Heart left ventricle (tissue), 16 donors: ENCODE data around the gene CACYBP. TPM values are rescaled to one million over a fixed set of nuclear protein-coding genes. Genes with fewer than 3 reads are reported as not detected.
"Not testable (repeated sequence)": the region's sequence is repeated elsewhere in the genome, so short reads cannot be mapped to it uniquely, and the experiment has no call there.

ENCODE experiments used
- ATAC-seq, 4 donors: fragments of 200-7000 bp; cut with Tn5 transposase; one replicate each; pipeline ENCODE4 v1.9.1; 2020 to 2022; ENCODE audit warnings: moderate library complexity in 4 of 4, mild to moderate bottlenecking in 3 of 4, moderate number of reproducible peaks in 1 of 4
- DNase-seq, 5 donors: peaks; one replicate each; pipeline ENCODE4 v3.0.0-alpha.2; 2020
- H3K27ac ChIP-seq, 12 donors: fragments of 200-600 bp; sonication (generic) in 4 of 12; one replicate each; pipeline versions ENCODE4 v1.5.0 to v1.8.0; 2016 to 2022; ENCODE audit warnings: mild to moderate bottlenecking in 2 of 12
- H3K27me3 ChIP-seq, 9 donors: fragments of 200-600 bp; sonication (generic) in 2 of 9; one replicate each; pipeline versions ENCODE4 v1.5.1 to v1.8.0; 2016 to 2022; ENCODE audit warnings: mild to moderate bottlenecking in 3 of 9
- H3K36me3 ChIP-seq, 9 donors: fragments of 200-600 bp; sonication (generic) in 2 of 9; one replicate each; pipeline versions ENCODE4 v1.5.0 to v1.8.0; 2018 to 2022; ENCODE audit warnings: mild to moderate bottlenecking in 2 of 9
- H3K4me1 ChIP-seq, 12 donors: fragments of 200-600 bp; sonication (generic) in 4 of 12; one replicate each; pipeline versions ENCODE4 v1.5.0 to v1.8.0; 2016 to 2022; ENCODE audit warnings: mild to moderate bottlenecking in 3 of 12
- H3K4me3 ChIP-seq, 12 donors: fragments of 200-600 bp; sonication (generic) in 4 of 12; one replicate each; pipeline versions ENCODE4 v1.5.0 to v1.8.0; 2017 to 2022; ENCODE audit warnings: mild to moderate bottlenecking in 9 of 12, moderate library complexity in 4 of 12
- H3K9me3 ChIP-seq, 12 donors: fragments of 200-600 bp; sonication (generic) in 4 of 12; one replicate each; pipeline versions ENCODE4 v1.5.0 to v1.8.0; 2016 to 2022; ENCODE audit warnings: mild to moderate bottlenecking in 1 of 12
- POLR2A ChIP-seq, 2 donors: fragments of 450-650 bp; IDR thresholded peaks; one replicate each; pipeline ENCODE4 v1.6.1; 2017; ENCODE audit warnings: antibody characterized with exemption in 2 of 2, mild to moderate bottlenecking in 2 of 2, moderate library complexity in 2 of 2
- WGBS, 4 donors: extraction: QIAGEN DNeasy Blood & Tissue Kit in 2 of 4; methylation state at CpG; one replicate each; pipeline versions ENCODE4 v1.1.5 to v1.1.7; 2013 to 2018; 5-methylcytosine and 5-hydroxymethylcytosine counted together
- intact Hi-C, 10 donors: fragments of 100-400 bp; cut with DNase I; formaldehyde crosslinking; loops; one replicate each; pipeline versions ENCODE4 v1.11.1 to v1.14.2; 2022
- polyA plus RNA-seq, 2 donors: library from polyadenylated mRNA; stranded (reverse); fragments of 200-250 nt; gene quantifications; one replicate each; pipeline ENCODE4 v1.2.3, GENCODE V29; 2013
- total RNA-seq, 9 donors: library from RNA; depleted of rRNA in 2 of 9; stranded (reverse); fragments of >200 nt in 2 of 9; fragmentation: NEBNext Ultra II Directional in 3 of 9; extraction: Animal tissue kit (Norgen Biotek cat#: 25700) in 3 of 9; gene quantifications; one replicate each; pipeline versions ENCODE4 v1.1.0 to v1.2.4, GENCODE V29; 2016 to 2023
- TF ChIP-seq, protein P1 (sequence below), 12 donors: fragments of 200-600 bp; sonication (generic) in 4 of 12; IDR thresholded peaks; one replicate each; pipeline versions ENCODE4 v1.5.0 to v1.8.0; 2018 to 2022; ENCODE audit warnings: antibody characterized with exemption in 12 of 12, mild to moderate bottlenecking in 5 of 12
- donor health status: ischemic (EF 13 %, LVEDD 7.1; RV severe dilation, severe dysfunction).
- donor health status: healthy with polysubstance abuse.
- donor health status: DM: no; HTN: yes; CAD: no.
- donor health status: DM: no; HTN: no; CAD: no.
- donor health status: ischemic (EF 25% LVEDD 6.9; RV normal size, moderate dysfunction).
- donor health status: ischemic (EF 25% LVEDD 5.7; RV mildly dilated, moderate dysfunction).
- donor health status: healthy.
- donor health status: DM: yes; HTN: yes; CAD: no.
- donor health status: ischemic (EF 35%, LVEDD 5.7; RV mildly dilated, moderate dysfunction).
- donor health status: nonischemic (EF 11% LVEDD 7.7; RV severe dilation, severe dysfunction).
- donor health status: DM: yes; HTN: yes; CAD: no.
- donor health status: PGD.
- donor health status: ischemic (EF 29% LVEDD 5.4; RV normal size, mild dysfunction).
- donor health status: nonischemic (EF 23%, LVEDD 6.1; RV moderate dilation, normal function).

CACYBP gene
- total and polyA plus RNA-seq, 11 donors, result 30.1 to 170 (median 54.6) TPM

DNA sequence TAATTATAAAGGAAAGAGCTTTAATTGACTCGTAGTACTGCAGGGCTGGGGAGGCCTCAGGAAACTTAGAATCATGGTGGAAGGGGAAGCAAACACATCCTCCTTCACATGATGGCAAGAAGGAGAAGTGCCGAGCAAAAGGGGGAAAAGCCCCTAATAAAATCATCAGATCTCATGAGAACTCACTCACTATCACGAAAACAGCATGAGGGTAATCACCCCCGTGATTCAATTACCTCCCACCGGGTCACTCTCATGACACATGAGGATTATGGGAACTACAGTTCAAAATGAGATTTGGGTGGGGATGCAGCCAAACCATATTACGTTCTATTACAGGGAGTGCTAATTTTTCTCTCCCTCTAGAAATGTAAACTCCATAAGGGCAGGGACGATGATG lies 37.7 kb downstream of the CACYBP start:
- H3K27ac ChIP-seq, result no peak overlapping the region
- ATAC-seq (no peak), DNase-seq (no peak)
- TF ChIP-seq POLR2A (IDR thresholded peaks at IDR 0.05), result no peak
- TF ChIP-seq, protein P1, sequence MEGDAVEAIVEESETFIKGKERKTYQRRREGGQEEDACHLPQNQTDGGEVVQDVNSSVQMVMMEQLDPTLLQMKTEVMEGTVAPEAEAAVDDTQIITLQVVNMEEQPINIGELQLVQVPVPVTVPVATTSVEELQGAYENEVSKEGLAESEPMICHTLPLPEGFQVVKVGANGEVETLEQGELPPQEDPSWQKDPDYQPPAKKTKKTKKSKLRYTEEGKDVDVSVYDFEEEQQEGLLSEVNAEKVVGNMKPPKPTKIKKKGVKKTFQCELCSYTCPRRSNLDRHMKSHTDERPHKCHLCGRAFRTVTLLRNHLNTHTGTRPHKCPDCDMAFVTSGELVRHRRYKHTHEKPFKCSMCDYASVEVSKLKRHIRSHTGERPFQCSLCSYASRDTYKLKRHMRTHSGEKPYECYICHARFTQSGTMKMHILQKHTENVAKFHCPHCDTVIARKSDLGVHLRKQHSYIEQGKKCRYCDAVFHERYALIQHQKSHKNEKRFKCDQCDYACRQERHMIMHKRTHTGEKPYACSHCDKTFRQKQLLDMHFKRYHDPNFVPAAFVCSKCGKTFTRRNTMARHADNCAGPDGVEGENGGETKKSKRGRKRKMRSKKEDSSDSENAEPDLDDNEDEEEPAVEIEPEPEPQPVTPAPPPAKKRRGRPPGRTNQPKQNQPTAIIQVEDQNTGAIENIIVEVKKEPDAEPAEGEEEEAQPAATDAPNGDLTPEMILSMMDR (IDR thresholded peaks at IDR 0.05), result no peak
- H3K36me3 ChIP-seq, result no peaks in the 10 kb centered on the region
- H3K4me3 ChIP-seq, result no peak overlapping the region
- H3K9me3 ChIP-seq, result no peaks in the 10 kb centered on the region
- no peaks in the 10 kb centered on the region for H3K4me1 ChIP-seq
- no peaks in the 10 kb centered on the region for H3K27me3 ChIP-seq
- WGBS, 4 donors, result 55 to 66% (median 60%) methylated on average over 7 of the region's 7 CpGs
- intact Hi-C loops, result loop anchor here in 2 of 10 donors (10.0 kb wide), 1 partner anchor 277 kb away; no protein-coding TSS in a partner anchor

DNA sequence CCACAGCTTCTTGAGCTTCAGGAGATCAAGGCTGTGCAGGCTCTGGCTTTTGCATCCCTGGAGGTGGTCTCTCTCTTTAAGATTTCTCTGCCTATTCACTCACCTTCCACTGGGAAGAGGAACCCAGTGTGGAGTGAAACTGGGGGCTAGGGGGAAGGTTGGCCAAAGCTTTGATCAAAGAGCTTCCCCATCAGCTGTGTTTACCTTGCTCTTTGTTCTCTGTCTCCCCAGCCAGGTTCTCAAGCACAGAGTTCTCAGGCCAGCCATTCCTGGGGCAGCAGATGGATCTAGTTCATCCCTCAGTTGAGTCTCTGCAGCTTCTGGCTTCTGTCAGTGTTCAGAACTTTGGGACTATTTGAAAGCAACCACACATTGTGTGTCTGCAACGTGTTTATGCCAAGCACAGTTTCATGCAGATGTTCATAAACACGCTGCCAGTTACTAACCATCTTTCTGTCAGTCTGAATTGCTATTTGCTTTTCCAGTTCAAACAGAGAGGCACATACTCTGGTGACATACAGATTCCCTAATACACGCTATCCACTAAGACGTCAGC lies 40.7 kb downstream of the CACYBP start:
- no peaks in the 10 kb centered on the region for H3K9me3 ChIP-seq
- 66 to 79% (median 77%) methylated on average over 4 of the region's 4 CpGs for WGBS, 4 donors
- H3K4me3 ChIP-seq, result no peak overlapping the region
- no peaks in the 10 kb centered on the region for H3K36me3 ChIP-seq
- TF ChIP-seq POLR2A (IDR thresholded peaks at IDR 0.05), result no peak
- TF ChIP-seq, protein P1 (IDR thresholded peaks at IDR 0.05), result no peak
- no peak for ATAC-seq
- no peaks in the 10 kb centered on the region for H3K4me1 ChIP-seq
- H3K27me3 ChIP-seq, result peaks cover 0 to 4% (median 0%) of the 10 kb centered on the region in 9 donors
- no peak for DNase-seq
- H3K27ac ChIP-seq, result no peak overlapping the region
- intact Hi-C loops, result no loop called here

DNA sequence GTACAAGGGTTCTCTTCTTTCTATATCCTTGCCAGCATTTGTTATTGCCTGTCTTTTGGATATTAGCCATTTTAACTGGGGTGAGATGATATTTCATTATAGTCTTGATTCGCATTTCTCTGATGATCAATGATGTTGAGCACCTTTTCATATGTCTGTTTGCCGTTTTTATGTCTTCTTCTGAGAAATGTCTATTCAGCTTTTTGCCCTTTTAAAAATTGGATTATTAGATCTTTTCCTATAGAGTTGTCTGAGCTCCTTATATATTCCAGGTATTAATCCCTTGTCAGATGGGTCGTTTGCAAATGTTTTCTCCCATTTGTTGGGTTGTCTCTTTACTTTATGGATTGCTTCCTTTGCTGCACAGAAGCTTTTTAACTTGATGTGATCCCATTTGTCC lies 42.9 kb downstream of the CACYBP start:
- intact Hi-C loops, result no loop called here
- Histone ChIP-seq H3K4me3 (no peak overlapping the region), H3K4me1 (no peaks in the 10 kb centered on the region), H3K9me3 (no peaks in the 10 kb centered on the region), H3K27me3 (peaks cover 0 to 4% (median 0%) of the 10 kb centered on the region in 9 donors), H3K27ac (no peak overlapping the region), H3K36me3 (no peaks in the 10 kb centered on the region)
- ATAC-seq (no peak), DNase-seq (no peak)
- TF ChIP-seq, protein P1 (IDR thresholded peaks at IDR 0.05), result no peak
- TF ChIP-seq POLR2A (IDR thresholded peaks at IDR 0.05), result no peak
- WGBS, 4 donors, result 78 to 82% (median 80%) methylated on average over 3 of the region's 3 CpGs

DNA sequence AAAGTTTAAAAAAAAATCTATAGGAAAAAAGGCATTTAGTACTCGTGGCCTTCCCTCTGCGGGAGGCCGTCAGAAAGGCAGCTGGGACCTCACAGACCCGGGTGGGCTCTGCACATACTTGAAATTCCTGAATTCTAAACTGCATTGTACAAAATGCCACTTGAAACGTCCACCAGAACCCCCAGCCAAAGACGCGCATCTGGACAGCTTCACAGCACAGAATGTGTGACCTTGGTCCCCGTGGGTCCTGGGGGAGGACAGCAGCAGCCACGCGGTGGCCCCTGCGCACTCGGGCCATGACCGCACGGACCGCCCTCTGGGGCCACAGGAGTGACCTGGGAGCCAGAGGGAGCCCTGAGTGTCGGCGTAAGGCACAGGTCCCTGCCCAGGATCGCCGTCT lies 44.1 kb downstream of the CACYBP start:
- intact Hi-C loops, result no loop called here
- H3K27ac ChIP-seq, result no peak overlapping the region
- no peak for DNase-seq
- no peak for ATAC-seq
- TF ChIP-seq, protein P1 (IDR thresholded peaks at IDR 0.05), result no peak
- no peak for TF ChIP-seq POLR2A (IDR thresholded peaks at IDR 0.05)
- H3K4me3 ChIP-seq, result no peak overlapping the region
- 47 to 53% (median 51%) methylated on average over 12 to 19 of the region's 19 CpGs for WGBS, 4 donors
- no peaks in the 10 kb centered on the region for H3K9me3 ChIP-seq
- H3K27me3 ChIP-seq, result peaks cover 0 to 5% (median 0%) of the 10 kb centered on the region in 9 donors
- H3K4me1 ChIP-seq, result no peaks in the 10 kb centered on the region
- H3K36me3 ChIP-seq, result no peaks in the 10 kb centered on the region

DNA sequence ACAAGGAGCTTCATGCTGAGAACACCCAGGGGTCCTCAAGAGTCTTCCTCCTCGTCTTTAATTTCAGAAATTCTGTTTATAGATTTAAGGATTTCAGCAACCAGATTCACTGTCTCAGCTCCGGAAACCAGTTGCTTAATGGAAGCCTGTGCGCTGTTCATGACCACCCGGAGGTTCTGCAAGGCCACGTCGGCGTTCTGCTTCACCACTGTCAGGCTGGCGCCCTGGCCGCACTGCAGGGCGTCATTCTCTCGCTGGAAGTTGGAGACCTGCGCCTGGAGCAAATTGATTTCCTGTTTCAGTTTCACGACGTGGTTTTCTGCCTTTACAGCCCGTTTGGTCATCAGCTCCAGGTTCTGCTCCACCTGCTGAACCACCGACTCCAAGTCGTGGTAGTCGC lies 44.8 kb downstream of the CACYBP start:
- 90 to 93% (median 91%) methylated on average over 18 of the region's 18 CpGs for WGBS, 4 donors
- intact Hi-C loops, H3K9me3 ChIP-seq, H3K27me3 ChIP-seq, H3K4me3 ChIP-seq, H3K27ac ChIP-seq, DNase-seq, H3K4me1 ChIP-seq, H3K36me3 ChIP-seq, ATAC-seq: not testable (repeated sequence)
